ENCODE results near the gene CASP4. TPM values are rescaled to one million over a fixed set of nuclear protein-coding genes. Genes with fewer than 3 reads are reported as not detected.
"Not testable (repeated sequence)": the region's sequence is repeated elsewhere in the genome, so short reads cannot be mapped to it uniquely, and the experiment has no call there.

The CASP4 gene
- total RNA-seq, result 54.0 and 59.5 TPM in 2 replicates
- 36.2 TPM for polyA plus RNA-seq (2012)

- peak; percentile 65 for DNase-seq (ENCODE audit: low read depth)
These were observed at the start of gene CASP4 for GRCh38 chr11:104968355-104968855. TSS of gene CASP4 (minus strand) at chr11:104968574. CDS start at chr11:104968525, 49 bp downstream.

DNA sequence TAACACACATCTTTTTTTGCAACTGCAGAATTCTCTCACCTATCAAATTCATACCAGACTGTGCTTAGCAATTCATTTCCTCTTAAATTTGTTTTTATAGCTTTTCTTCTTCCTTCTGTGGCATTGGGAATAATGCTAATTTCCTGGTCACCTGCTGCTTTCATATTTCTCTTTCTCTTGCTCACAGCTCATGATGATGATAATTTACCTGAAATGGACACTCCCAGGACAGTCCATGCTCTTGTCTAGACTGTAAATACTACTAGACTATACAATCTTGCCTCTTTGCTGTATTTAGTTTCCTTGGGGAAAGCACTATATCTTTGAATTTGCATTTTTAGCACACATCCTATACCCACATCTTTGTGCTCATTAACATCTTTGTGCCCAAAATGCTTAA, 39.1 kb upstream of the CASP4 start:
- DNase-seq (ENCODE audit: low read depth), result no peak

- no peak for DNase-seq (ENCODE audit: low read depth)
These were observed 37.1 kb upstream of the CASP4 start for GRCh38 chr11:105005451-105005845.

DNA sequence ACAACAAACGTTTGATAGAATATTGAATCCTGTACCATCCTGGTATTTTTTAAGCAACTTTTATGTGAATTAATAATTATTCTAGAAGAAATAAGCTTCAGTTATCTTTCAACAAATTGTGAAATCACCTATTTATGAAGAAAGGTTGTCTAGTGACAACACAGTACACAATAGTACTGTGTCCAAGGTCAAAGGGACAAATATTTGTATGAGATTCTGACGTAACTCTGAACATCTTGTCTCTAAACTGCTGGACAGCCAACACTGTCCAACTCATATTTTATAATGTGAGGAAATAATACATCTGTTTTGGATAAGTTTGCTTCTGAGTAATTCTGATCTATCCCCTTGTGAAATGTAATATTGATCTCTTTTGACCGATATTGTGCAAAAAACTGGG, 35.6 kb upstream of the CASP4 start:
- no peak for DNase-seq (ENCODE audit: low read depth)

GRCh38 chr11:105003151-105003550, 34.8 kb upstream of the CASP4 start:
- DNase-seq (ENCODE audit: low read depth), result no peak

- no peak for DNase-seq (ENCODE audit: low read depth)
These were observed 32.4 kb upstream of the CASP4 start for GRCh38 chr11:105000797-105001196.

GRCh38 chr11:105000167-105000566, 31.8 kb upstream of the CASP4 start:
- DNase-seq (ENCODE audit: low read depth), result peak; percentile 20

- DNase-seq (ENCODE audit: low read depth), result no peak
These were observed 31.3 kb upstream of the CASP4 start for GRCh38 chr11:104999721-105000120.

- DNase-seq (ENCODE audit: low read depth), result peak; percentile 41
These were observed 28.9 kb upstream of the CASP4 start for GRCh38 chr11:104997288-104997687.

GRCh38 chr11:104995001-104995408, 26.6 kb upstream of the CASP4 start:
- DNase-seq (ENCODE audit: low read depth), result no peak

- DNase-seq (ENCODE audit: low read depth), result no peak
These were observed 24.4 kb upstream of the CASP4 start for GRCh38 chr11:104992781-104993180.

DNA sequence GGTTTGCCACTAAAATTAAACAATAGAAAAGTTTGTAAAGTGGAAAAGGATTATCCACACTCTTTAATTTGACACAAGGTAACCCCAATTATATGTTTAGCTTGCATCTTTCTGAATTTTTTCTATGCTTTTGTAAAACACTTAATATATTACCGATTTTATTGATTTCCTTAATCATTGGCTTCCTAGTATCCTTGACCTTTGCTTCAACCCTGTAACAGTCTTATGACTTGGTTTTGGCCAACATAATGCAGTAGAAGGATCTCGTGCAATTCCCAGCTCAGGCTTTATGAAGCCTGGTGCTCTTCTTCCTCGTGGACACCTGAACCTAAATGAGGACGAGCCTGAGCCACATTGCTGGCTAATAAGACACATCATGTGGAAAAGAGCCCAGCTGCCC, 23.6 kb upstream of the CASP4 start:
- DNase-seq (ENCODE audit: low read depth), result no peak

- no peak for DNase-seq (ENCODE audit: low read depth)
These were observed 16.4 kb upstream of the CASP4 start for GRCh38 chr11:104984808-104985207.

DNA sequence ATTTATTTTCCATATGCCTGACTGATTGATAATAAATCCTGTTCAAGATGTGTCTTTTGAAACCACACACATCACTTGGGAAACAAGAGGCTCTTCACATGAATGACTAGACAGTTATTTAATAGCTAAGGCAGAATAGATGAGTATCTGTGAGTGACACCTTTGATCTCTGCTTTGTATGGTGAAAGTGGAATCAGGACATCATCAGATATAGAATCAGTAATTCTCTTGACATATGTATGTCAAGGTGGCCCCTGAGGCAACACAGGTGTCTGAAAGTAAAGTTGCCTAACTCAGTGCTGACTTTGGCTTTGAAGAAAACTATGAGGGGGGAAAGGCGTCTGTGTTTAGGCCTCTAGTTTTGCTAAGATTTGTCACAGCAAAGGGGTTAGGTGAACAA, 11.5 kb upstream of the CASP4 start:
- no peak for DNase-seq (ENCODE audit: low read depth)

GRCh38 chr11:104973616-104974015, 5.2 kb upstream of the CASP4 start:
- no peak for DNase-seq (ENCODE audit: low read depth)

- not testable (repeated sequence) for DNase-seq (ENCODE audit: low read depth)
These were observed 4.5 kb upstream of the CASP4 start for GRCh38 chr11:104972924-104973323.

DNA sequence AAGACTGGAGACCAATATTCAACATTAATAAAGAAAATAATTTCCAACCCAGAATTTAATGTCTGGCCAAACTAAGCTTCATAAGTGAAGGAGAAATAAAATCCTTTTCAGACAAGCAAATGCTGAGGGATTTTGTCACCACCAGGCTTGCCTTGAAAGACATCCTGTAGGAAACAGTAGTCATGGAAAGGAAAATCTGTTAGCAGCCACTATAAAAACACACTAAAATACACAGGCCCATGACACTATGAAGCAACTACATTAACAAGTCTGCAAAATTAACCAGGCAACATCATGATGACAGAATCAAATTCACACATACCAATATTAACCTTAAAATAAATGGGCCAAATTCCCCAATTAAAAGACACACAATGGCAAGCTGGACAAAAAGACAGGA, 2.4 kb upstream of the CASP4 start:
- no peak for DNase-seq (ENCODE audit: low read depth)

GRCh38 chr11:104968856-104969776, 742 bp upstream of the CASP4 start:
- DNase-seq (ENCODE audit: low read depth), result peak; percentile 71

GRCh38 chr11:104967534-104968354, 630 bp downstream of the CASP4 start:
- peak; percentile 38 for DNase-seq (ENCODE audit: low read depth)

DNA sequence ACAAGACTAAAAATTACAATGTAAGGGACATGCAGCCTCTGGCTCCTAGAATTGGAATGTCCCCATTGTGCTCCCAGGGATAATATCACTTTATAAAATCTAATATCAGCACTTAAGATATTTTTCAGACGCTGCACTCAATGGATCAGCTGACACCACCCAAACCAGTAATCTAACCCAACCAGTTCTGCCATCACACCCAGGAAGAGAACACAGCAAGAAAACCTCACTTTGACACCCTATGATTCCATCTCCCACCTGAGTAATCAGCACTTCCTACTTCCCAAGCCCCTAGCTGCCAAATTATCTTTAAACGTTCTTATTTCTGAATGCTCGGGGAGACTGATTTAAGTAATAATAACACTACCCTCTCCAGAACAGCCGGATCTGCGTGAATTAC, 2.6 kb downstream of the CASP4 start:
- no peak for DNase-seq (ENCODE audit: low read depth)

GRCh38 chr11:104964247-104964646, 4.1 kb downstream of the CASP4 start:
- DNase-seq (ENCODE audit: low read depth), result no peak

GRCh38 chr11:104962852-104963251, 5.5 kb downstream of the CASP4 start:
- DNase-seq (ENCODE audit: low read depth), result no peak
